ENCODE results near the gene NOVA2.

Gene NOVA2, protein sequence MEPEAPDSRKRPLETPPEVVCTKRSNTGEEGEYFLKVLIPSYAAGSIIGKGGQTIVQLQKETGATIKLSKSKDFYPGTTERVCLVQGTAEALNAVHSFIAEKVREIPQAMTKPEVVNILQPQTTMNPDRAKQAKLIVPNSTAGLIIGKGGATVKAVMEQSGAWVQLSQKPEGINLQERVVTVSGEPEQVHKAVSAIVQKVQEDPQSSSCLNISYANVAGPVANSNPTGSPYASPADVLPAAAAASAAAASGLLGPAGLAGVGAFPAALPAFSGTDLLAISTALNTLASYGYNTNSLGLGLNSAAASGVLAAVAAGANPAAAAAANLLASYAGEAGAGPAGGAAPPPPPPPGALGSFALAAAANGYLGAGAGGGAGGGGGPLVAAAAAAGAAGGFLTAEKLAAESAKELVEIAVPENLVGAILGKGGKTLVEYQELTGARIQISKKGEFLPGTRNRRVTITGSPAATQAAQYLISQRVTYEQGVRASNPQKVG

DNA sequence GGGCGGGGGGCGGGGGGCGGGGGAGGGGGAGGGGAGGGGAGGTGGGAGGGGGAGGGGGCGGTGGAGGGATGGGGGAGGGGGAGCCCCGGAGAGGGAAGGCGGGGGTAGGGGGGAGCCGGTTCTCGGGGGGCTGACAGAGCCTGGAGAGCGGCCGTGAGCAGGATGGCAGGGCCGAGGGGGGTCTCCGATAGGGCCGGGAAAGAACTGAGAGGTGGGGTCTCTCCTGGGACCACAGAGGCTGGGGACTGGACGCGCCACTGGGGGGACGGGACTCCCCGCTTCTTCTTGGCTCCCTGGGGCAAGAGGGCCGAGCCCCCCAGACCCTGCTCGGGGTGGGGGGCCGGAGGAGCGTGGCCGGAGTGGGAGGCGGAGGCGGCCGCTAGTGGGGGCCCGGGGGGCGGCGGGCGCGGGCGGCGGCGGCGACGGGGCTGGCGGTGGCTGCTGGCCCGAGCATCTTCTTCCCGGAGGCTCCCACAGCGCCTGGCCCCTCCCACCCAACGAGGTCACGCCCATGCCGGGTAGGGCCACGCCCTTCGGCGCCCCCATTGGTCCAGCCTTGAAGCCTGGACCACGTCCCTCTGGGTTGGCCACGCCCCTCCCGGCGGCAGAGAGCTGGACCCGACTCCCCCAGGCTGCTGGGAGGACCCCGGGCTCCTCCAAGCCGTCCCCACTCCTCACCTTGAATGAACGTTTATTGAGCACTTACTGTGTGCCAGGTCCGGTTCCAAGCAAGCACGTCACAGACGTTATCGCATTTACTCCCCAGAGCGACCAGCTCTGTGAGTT lies at the start of gene NOVA2:
TSS of gene NOVA2 (minus strand) at position 313 of the 786 bp plus-strand sequence. CDS start 514 bp downstream, outside the sequence.
- peak; percentile 60 to 84 for DNase-seq

DNA sequence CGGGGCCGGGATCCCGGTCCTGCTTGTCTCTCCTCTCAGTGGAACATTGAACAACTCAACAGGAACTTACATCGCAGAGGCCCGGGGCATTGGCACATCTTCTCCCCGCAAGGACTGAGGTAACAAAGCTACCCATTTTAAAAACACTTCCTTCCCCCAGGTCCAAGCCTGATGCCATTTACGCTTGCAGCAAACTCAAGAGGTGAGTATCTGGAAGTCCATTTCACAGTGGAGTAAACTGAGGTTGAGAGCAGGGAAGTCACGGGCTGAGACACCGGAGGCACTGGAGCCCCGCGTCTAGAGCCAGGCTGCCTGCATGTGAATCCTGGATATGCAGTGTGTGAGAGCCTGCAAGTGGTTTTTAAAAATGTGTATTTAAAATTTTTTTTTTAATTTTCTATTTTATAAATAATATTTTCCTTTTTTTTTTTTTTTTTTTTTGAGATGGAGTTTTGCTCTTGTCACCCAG lies 49.7 kb upstream of the NOVA2 start:
- DNase-seq = no peak

DNA sequence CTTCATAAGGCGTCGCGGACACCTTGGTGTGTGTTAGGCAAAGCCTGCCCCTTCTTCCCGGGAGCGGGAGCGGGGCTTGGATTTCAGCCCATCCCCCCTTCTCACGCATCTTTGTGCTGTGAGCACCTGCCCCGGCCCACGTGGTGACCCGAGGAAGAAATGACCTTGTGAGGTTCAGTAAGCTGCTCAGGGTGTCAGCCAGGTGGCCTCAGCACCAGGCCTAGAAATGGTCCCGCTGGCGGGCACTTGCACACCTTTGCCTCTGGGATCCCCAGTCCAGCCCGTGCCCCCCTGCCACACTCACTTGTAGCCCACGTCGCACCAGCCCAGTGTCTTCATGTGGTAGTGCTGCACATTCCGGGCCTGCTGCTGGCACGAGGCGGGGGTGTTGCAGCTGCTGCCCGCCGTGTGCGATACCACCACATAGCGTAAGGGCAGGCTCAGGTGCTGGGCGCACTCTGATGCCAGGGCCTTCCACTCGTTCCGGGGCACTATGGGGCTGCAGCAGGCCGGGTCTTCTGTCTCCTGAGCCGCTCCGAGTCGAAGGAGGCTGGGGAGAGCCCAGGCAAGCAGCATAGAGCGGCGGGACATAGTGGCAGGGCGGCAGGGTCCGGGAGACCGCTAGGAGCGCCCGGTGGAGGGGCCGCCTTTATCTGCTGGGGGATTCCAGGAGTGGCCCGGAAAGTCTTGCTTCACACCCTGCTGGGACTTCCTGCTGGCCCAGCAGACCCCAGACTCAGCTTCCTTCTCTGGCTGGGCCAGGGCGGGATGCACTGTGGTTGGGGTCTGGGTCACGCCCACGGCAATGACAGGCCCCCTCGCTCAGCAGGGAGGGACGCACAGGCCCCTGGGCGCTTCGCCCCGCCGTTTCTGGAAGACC lies 49.0 kb upstream of the NOVA2 start, which contains the start of gene PGLYRP1:
TSS of gene PGLYRP1 (minus strand) at position 623 of the 880 bp plus-strand sequence. CDS start at position 591, 32 bp downstream.
- DNase-seq = no peak

DNA sequence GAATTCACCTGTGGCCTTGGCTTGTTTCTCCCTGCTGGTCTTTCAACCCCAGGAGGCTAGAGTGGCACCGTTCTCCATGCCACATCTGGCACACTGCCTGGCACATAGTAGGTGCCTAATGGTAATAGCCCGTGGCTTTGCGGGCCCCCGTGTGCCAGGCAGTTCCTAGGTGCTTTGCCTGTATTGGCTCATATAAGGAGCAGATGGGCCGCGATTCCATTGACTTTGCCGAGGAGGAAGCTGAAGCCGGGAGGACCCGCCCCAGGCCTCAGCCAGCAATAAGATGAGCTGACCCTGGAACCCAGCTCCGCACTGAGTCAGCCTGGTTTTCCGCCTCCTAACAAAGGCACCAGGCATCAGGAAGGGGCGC lies 48.4 kb upstream of the NOVA2 start:
- DNase-seq = no peak

DNA sequence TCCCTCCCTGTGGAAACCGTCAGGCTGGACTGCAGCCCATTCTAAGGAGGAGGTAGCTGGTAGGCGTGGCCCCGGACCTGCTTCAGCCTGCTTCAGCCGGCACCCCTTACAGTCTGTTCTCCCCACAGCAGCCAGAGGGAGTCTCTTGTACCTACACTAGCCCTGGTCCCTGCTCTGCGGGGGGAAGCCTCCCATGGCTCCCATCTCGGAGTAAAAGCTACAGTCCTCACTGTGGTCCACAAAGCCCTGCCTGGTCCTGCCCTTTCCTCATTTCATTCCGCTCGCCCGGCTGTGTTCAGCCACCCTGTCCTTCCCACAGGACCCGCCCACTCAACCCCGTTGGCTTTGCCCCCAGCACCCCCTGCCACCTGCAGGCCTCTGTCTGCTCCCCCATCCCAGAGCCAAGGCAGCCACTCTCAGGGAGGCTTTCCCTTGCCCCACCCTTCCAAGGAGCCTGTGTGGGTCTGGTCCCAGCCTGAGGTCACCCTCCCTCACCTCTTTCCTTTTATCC lies 47.9 kb upstream of the NOVA2 start:
- DNase-seq = no peak

DNA sequence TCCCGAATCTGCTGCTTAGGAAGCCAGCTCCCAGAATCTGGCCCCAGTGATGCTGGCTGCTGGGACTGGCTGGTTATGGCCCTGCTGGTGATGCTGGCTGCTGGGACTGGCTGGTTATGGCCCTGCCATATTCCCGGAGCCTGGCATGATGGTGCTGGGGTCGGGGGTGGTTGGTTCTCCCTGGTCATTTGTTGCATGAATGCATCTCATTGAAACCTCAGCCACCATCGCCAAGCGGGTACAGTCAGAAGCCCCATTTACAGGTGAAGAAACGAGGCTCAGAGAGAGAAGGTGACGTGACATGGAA lies 47.1 kb upstream of the NOVA2 start:
- no peak for DNase-seq

DNA sequence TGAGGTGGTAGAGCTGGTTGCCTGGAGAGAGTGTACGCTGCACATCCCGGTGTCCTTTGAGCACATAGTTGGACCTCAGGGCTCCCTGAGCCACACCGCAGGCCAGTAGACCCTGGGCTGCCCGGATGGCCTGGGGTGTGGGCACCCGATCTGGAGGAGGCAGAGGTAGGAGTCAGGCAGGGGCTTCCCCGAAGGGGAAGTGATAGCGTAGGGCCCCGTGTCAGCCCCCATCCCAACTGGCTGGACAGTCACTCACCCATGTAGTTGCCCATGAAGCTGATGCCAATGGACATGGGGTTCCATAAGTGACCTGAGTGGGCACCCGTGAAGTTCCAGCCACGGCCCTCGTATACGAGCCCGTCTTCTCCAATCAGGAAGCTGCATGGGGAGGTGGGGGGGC lies 45.6 kb upstream of the NOVA2 start:
- DNase-seq = no peak

DNA sequence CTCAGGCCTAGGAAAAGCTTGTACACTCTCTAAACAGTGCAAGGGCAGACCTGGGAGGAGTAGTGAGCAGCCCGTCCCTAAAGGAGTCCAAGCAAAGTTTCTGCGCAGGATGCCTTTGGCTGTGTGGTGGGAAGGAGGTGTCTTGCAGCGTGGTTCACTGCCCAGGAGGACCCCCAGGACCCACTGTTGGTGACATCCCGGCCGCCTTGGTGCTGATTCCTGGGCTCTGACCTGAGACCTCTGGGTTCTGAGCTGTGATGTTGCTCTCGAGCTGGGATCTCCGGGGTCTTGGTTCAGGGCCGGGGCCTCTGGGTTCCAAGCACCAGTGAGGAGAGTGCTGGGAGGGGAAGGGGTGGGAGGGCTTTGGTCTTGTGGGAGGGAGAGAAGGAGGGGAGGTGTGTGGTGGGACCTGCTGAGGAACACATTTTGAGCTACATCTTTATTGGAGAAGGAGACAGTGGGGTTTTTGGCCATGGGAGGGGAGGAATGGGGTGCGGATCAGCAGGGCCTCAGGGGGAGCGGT lies 45.1 kb upstream of the NOVA2 start:
- DNase-seq = no peak

DNA sequence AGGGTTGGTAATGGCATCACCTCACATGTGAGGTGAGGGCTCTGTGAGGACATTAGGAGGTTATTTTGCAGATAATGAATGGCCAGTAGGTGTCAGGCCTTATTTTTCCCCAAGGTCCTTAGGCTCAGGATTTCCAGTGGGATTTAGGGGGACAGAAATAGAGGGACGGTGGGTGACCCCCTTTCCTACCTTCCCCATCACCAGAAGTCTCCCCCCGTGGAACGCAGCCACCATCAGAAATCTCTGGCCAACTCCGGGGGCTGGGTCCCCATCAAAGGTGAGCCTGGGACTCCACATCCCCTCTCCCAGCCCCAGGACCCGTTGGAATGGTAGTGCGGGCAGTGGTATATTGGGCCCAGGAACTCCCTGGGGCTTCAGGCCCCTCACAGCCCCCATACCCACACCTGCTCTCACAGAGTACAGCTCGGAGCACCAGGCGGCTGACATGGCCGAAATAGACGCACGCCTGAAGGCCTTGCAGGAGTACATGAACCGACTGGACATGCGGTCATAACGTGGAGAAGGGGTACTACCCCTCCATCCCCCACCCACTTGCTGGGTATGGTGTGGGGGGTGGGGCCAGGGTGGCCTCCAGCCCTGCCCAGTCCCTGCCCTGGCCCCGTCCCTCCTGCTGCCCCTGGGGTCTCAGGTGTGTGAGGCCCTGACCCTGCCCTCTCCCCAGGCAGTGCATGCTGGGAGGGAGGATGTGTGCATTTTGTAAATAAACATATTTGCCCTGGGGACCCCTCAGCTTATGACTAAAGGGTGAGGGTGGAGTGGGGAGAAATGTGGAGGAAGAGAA lies 44.4 kb upstream of the NOVA2 start:
- no peak for DNase-seq

DNA sequence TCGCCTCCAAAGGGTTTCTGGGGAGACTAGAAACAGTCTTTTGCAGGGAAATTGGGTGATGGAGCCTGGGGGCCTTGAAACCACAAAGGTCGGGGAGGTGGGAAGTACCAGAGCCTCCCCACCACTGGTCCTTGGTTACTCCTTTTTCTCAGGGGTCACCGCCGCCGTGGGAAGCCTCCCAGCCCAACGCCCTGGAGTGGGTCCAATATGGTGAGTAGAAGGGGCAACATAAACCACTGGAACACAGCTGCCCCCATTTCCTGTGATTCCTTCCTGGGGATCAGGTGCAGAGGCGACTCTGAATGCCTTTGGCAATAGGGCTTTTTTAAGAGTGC lies 43.4 kb upstream of the NOVA2 start:
- no peak for DNase-seq

DNA sequence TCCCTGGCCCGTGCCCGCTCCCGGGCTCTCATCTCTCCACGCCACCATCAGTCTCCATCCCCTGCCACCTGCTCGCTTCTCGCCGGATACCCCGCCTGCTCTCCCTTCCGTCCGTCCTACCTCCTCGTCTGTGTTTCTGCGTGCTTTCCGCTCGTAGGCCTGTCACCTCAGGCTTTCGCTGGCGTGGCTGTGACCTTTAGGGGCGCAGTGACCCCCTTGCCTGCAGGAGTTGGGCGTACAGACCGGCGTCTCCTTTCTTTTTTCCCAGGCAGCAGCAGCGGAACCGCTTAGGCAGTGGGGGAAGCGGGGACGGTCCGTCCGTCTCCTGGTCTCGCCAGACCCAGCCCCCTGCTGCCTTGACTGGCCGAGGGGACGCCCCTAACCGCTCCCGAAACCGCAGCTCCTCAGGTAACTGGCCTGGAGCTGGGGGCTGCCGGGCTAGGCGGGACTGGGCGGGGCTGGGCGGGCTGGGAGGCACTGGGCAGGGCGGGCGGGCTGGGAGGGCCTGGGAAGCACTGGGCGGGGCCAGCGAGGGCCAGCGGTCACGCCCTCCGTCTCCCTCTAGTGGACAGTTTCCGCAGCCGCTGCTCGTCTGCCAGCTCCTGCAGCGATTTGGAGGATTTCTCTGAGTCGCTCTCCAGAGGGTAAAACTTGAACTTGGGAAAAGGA lies 42.9 kb upstream of the NOVA2 start:
- DNase-seq = peak; percentile 56 to 61

DNA sequence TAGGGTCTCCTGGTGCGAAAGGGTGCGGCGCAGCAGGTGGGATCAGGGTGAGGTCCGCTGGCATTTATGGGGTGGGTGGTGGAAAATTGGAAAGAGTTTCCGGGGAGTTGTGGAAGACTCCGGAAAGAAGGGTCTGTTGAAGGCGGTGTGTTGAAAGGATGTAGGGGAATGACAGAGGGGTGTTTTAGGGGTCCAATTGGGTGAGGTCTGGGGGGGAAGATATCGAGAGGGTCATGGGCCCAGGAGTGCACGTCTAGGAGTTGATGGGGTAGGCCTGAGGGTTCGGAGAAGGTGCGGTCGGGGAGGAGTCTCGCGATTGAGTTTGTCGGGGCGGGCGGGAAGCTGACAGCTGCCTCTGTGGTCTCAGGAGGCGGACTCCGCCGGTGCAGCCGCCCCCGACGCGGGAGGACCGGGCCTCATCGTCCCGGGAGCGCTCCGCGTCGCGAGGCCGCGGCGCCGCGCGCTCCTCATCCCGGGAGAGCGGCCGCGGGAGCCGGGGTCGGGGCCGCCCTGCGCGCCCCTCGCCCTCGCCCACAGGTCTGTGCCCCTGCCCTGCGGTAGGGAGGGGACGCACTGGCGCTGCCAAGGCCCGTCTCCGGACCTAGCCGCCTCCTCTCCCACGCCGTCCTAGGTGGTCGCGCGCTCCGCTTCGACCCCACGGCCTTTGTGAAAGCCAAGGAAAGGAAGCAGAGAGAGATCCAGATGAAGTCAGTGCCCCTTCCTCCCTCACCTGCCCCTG lies 42.2 kb upstream of the NOVA2 start:
- DNase-seq = peak in 1 of 2 experiments; percentile 16

DNA sequence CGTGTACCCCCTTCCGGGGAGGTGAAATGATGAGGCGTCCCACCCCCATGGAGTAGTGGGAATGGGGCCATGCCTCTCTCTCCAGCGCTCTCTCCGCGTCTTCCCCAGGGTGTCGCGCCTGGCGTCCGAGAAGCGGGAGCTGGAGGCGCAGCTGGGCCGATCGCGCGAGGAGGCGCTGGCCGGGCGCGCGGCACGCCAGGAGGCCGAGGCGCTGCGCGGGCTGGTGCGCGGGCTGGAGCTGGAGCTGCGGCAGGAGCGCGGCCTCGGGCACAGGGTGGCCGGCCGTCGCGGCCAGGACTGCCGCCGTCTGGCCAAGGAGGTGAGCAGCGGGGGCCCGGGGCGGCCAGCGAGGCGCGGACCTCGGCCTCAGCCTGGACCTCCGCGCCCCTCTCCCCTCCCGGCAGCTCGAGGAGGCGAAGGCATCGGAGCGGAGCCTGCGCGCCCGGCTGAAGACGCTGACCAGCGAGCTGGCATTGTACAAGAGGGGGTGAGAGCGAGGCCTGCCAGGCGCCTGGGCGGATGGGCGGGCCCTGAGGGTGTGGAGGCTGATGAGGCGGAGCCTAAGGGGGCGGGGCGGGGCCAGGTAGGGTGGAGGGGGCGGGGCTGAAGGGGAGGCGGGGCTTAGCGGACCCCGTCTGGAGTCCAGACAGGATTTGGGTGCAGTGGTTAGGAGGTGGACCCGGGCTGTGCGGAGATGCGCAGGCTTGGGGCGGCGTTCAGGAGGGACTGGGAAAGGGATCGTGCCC lies 41.4 kb upstream of the NOVA2 start:
- DNase-seq = peak in 1 of 2 experiments; percentile 23

DNA sequence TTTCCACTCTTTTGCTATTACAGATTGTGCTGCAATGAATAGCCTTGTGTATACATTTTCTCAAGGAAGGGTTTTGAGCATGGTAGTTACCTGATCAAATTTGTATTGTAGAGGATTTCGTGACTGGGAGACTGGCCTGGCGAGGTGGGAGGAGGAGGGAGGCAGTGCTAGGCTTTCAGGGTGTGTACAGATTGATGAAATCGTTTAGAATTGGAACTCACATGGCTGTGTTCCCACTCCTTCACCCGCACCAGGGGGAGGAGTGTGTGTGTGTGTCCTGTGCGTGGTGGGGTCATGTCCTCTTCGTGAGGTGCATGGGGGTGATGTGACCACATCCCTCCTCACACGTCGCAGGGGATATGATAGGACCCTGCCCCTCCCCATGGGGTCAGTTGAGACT lies 40.9 kb upstream of the NOVA2 start:
- no peak for DNase-seq

DNA sequence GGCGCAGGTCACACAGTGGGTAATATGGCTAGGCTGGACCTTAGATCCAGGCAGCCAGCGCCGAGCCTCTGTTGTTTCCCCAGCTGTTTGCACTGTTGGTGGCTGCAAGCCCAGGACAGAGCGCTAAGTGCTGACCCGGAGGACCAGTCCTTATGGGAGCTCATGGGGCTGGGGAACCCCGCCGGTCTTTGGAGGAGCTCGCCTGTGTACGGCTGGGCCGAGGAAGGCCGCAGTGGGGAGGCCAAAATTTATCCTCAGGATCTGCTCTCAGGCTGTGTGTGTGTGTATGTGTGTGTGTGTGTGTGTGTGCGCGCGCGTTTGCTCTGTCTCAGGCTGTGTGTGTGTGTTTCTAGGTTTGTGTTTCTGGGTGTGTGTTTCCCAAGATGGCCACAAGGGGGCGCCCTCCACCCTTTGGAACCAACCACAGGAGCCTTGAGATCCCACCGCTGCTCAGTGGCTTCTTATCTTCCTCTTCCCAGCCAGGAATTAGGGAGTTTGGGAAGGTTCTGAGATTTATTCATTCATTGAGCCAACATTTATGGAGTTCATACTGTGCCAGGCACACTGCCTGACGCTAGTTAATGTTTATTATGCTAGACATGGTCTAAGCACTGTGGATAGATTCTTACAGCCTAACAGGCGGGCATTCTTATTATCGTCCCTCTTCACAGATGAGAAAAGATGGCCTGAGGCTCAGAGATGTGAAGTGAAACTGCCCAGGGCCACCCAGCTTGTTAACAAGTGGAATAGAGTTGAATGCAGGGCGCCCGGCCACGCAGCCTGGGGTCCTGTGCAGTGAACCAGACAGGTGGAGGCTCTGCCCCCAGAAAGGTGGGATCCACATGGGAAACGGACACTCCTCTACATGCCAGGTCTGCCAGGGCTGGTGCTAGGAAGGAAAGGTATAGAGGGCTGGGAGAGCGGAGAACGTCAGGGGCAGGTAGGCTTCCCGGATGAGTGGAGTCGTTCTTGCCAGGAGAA lies 36.2 kb upstream of the NOVA2 start:
- peak; percentile 54 to 65 for DNase-seq

DNA sequence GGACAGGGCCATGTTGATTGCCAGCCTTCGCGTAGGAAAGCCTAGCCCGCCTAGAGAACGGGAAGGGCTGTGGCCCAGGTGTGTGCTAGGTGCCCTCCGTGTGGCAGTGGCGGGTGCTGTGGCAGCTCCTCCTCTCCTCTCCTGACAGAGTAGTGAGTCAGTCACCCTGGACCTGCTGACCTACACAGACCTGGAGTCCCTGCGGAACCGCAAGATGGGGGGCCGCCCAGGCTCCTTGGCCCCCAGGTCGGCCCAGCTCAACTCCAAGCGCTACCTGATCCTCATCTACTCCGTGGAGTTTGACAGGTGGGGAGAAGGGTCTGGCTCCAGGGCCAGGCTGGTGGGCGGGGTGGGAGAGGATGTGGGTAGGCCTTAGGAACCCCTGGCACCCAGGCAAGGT lies 32.7 kb upstream of the NOVA2 start:
- DNase-seq = no peak

DNA sequence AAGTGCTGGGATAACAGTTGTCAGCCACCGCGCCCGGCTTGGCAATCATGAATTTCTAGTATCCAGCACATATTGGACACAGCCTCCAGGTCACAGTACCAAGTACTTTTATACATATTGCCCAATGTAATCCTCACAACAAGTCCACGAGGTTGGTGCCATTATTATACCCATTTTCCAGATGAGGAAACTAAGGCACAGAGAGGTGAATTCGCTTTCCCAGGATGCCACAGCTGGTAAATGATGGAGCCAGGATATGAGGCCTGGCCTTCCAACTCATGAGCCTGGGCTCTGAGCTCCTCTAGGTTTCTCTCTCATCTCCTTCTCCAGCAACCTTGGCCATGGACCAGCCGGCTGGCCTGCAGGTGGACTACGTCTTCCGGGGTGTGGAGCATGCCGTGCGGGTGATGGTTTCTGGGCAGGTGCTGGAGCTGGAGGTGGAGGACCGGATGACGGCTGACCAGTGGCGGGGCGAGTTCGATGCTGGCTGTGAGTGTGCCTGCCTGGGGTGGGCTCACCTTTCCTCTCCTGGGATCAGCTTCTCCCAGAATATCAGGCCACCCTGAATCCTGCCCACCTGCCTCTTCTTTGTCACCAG lies 29.1 kb upstream of the NOVA2 start:
- DNase-seq = no peak
